K562 (cell line): ENCODE results near the gene TNFRSF11A. TPM values are rescaled to one million over a fixed set of nuclear protein-coding genes. Genes with fewer than 3 reads are reported as not detected.

Experiments used
- ATAC-seq: fragments of 200-7000 bp; cut with Tn5 transposase; 3 replicates; pipeline ENCODE4 v1.9.1; 2020; ENCODE audit warnings: moderate library complexity
- BruUV-seq: library from RNA; stranded (reverse); fragments of 400-500 nt; replicated peaks from 2 replicates; lab custom pipeline; 2021; lab: Mats Ljungman, UMichigan
- CTCF ChIA-PET: fragments of 300-600 bp; formaldehyde crosslinking; extraction: SDS; loops from one replicate; lab custom pipeline; 2021; ENCODE audit warnings: low intra/inter-chr PET ratio; lab: Yijun Ruan, JAX
- POLR2A ChIA-PET: fragments of 300-600, 350-650 bp; sonication (Branson Sonifier 250); formaldehyde crosslinking; extraction: SDS; loops from one replicate; lab custom pipeline; 2021; ENCODE audit warnings: antibody characterized with exemption, inconsistent platforms; lab: Yijun Ruan, JAX
- DNase-seq, 4 experiments: peaks; one replicate each; pipeline versions ENCODE4 v3.0.0 to v3.0.0-alpha.2; 2011 to 2018; ENCODE audit warnings: low spot score in 3 of 4, mixed read lengths in 3 of 4; ENCODE audit errors: extremely low read depth in 1 of 4
- FAIRE-seq: peaks from 2 replicates; lab custom pipeline; 2011; peaks lifted over from hg19 to GRCh38; lab: Jason Lieb, UNC
- H2AFZ ChIP-seq: 2 replicates; pipeline ENCODE4 v1.6.0; 2011; ENCODE audit warnings: low read depth, low read length, control low read depth, inconsistent platforms
- H3K27ac ChIP-seq: fragments of 200-600 bp; 3 replicates; pipeline ENCODE4 v1.8.0; 2011; ENCODE audit warnings: low read depth, mild to moderate bottlenecking, control low read depth, inconsistent platforms, low read length, moderate library complexity, mixed read lengths; ENCODE audit errors: extremely low read depth
- H3K27me3 ChIP-seq, 2 experiments: fragments of 300-600 bp in 1 of 2; 2 replicates in 1 of 2; 3 replicates in 1 of 2; pipeline versions ENCODE4 v1.6.0 to v1.8.0; 2011; ENCODE audit warnings: inconsistent platforms in 2 of 2, low read length in 2 of 2, mild to moderate bottlenecking in 1 of 2, mixed read lengths in 1 of 2, moderate library complexity in 1 of 2; ENCODE audit not compliant: control insufficient read depth in 2 of 2, insufficient read depth in 2 of 2
- H3K36me3 ChIP-seq: fragments of 300-600 bp; 3 replicates; pipeline ENCODE4 v1.8.0; 2011; ENCODE audit warnings: mild to moderate bottlenecking, low read length, inconsistent platforms; ENCODE audit not compliant: control insufficient read depth, insufficient read depth
- H3K4me1 ChIP-seq, 2 experiments: fragments of 200-600 bp in 1 of 2; replicated peaks in 1 of 2; 2 replicates in 1 of 2; 3 replicates in 1 of 2; pipeline versions ENCODE4 v1.5.1 to v1.8.0; 2011; ENCODE audit warnings: inconsistent platforms in 2 of 2, low read length in 2 of 2, mild to moderate bottlenecking in 1 of 2, mixed read lengths in 1 of 2, moderate library complexity in 1 of 2; ENCODE audit not compliant: control insufficient read depth in 2 of 2, insufficient read depth in 2 of 2
- H3K4me2 ChIP-seq: 2 replicates; pipeline ENCODE4 v1.6.1; 2011; ENCODE audit warnings: low read length, control low read depth, inconsistent platforms, mixed read lengths; ENCODE audit not compliant: insufficient read depth
- H3K4me3 ChIP-seq: fragments of 200-600 bp; sonication (generic), shearing (Covaris generic); 2 replicates; pipeline ENCODE4 v1.5.1; 2016; ENCODE audit warnings: control low read depth, inconsistent platforms
- H3K79me2 ChIP-seq: fragments of 200-600 bp; 3 replicates; pipeline ENCODE4 v1.8.0; 2011; ENCODE audit warnings: low read length, inconsistent platforms; ENCODE audit not compliant: control insufficient read depth, insufficient read depth
- H3K9ac ChIP-seq, 2 experiments: 2 replicates each; pipeline versions ENCODE4 v1.6.0 to v1.6.1; 2011; ENCODE audit warnings: low read depth in 2 of 2, low read length in 2 of 2, control low read depth in 1 of 2, inconsistent platforms in 1 of 2, mild to moderate bottlenecking in 1 of 2, mixed read lengths in 1 of 2; ENCODE audit not compliant: insufficient read depth in 1 of 2
- H3K9me1 ChIP-seq: one replicate; pipeline ENCODE4 v1.6.0; 2011; ENCODE audit warnings: inconsistent platforms, mild to moderate bottlenecking, low read length, moderate library complexity; ENCODE audit not compliant: control insufficient read depth, insufficient read depth
- H3K9me3 ChIP-seq: replicated peaks from 2 replicates; pipeline ENCODE4 v1.5.1; 2011; ENCODE audit warnings: low read depth, low read length, inconsistent platforms; ENCODE audit not compliant: control insufficient read depth, insufficient read depth
- H4K20me1 ChIP-seq: replicated peaks from 2 replicates; pipeline ENCODE4 v1.6.1; 2011; ENCODE audit warnings: low read length, inconsistent platforms, mixed read lengths; ENCODE audit not compliant: control insufficient read depth, insufficient read depth
- ZBTB40 ChIP-seq, 2 experiments: fragments of 450-650 bp in 1 of 2; sonication (generic) in 1 of 2; formaldehyde crosslinking in 1 of 2; IDR thresholded peaks; 2 replicates each; pipeline versions ENCODE4 v1.7.1 to v1.9.0; 2016 to 2022; ENCODE audit warnings: inconsistent platforms in 1 of 2, mild to moderate bottlenecking in 1 of 2, missing genetic modification reagents in 1 of 2
- ZNF384 ChIP-seq: IDR thresholded peaks from 2 replicates; pipeline ENCODE4 v1.6.1; 2012; ENCODE audit warnings: low read depth, low read length, improper control_type of control experiment
- WGBS: fragments of 100-300 bp; shearing (Covaris generic); methylation state at CpG from one replicate; pipeline ENCODE4 v1.1.6; 2016; ENCODE audit warnings: low coverage, mixed read lengths; ENCODE audit not compliant: insufficient coverage; ENCODE audit errors: missing lambda C conversion rate; 5-methylcytosine and 5-hydroxymethylcytosine counted together
- in situ Hi-C: fragments of 300-500 bp; cut with MboI; formaldehyde crosslinking; loops from 4 replicates; pipeline ENCODE4 v1.15.0; 2018; ENCODE audit warnings: inconsistent platforms, mixed read lengths
- intact Hi-C: fragments of 100-400 bp; cut with micrococcal nuclease; formaldehyde crosslinking; loops from 2 replicates; pipeline ENCODE4 v1.14.2; 2022
- polyA plus RNA-seq, 8 experiments: library from polyadenylated mRNA; depleted of rRNA in 4 of 8; stranded (reverse) in 5 of 8; unstranded in 3 of 8; fragments of >200 nt; fragmentation: Nextera tagmentation in 2 of 8; fragmentation: Illumina TruSeq in 1 of 8; extraction: Ambion mirVana in 2 of 8; extraction: Trizol in 1 of 8; gene quantifications; 2 replicates each; pipeline versions ENCODE4 v1.2.1 to v1.2.3, GENCODE V29; 2011 to 2014; ENCODE audit warnings: inconsistent platforms in 1 of 8, missing spikeins in 1 of 8
- total RNA-seq, 7 experiments: library from RNA; depleted of rRNA in 6 of 7; stranded (reverse); fragments of >200 nt in 6 of 7; fragmentation: Illumina TruSeq in 2 of 7; extraction: Trizol in 2 of 7; gene quantifications; 2 replicates each; pipeline versions ENCODE4 v1.2.1 to v1.2.3, GENCODE V29; 2011 to 2021; ENCODE audit warnings: low replicate concordance in 1 of 7

The TNFRSF11A gene
- total and polyA plus RNA-seq, 9 of the 15 experiments (the other 6 are each of a cell fraction or from before 2014, with no cell fraction given), result 0.03 to 0.06 (median 0.04) TPM; not detected in 6

GRCh38 chr18:62357079-62357719 is 32.1 kb downstream of the TNFRSF11A start:
- no TSS peak for BruUV-seq
- H3K4me2 ChIP-seq, result no peak overlapping the region
- DNase-seq, result no peak
- WGBS, result 4% methylated on average over 5 of the region's 5 CpGs
- H3K9me3 ChIP-seq, result no peaks in the 10 kb centered on the region
- no peaks in the 10 kb centered on the region for H4K20me1 ChIP-seq
- no peaks in the 10 kb centered on the region for H3K79me2 ChIP-seq
- intact Hi-C loops (no loop called here), in situ Hi-C loops (no loop called here)
- ChIA-PET CTCF (no interaction called here), POLR2A (no interaction called here)
- FAIRE-seq, result no peak
- peaks cover 3 to 32% of the 10 kb centered on the region in 2 experiments for H3K27me3 ChIP-seq
- H3K36me3 ChIP-seq, result no peaks in the 10 kb centered on the region
- TF ChIP-seq ZNF384 (no peak), ZBTB40 (IDR thresholded peaks at IDR 0.05) (peak; percentile 71), ZBTB40 (CRISPR knock-in tag; IDR thresholded peaks at IDR 0.05) (no peak)
- ATAC-seq, result no peak
- peaks cover 0 to 4% of the 10 kb centered on the region in 2 experiments; a peak in 1 of 5 replicates for H3K4me1 ChIP-seq
- H3K4me3 ChIP-seq, result no peak overlapping the region
- H2AFZ ChIP-seq, result no peak overlapping the region
- no peak overlapping the region for H3K9ac ChIP-seq
- H3K27ac ChIP-seq, result no peak overlapping the region
- no peaks in the 10 kb centered on the region for H3K9me1 ChIP-seq
